ENCODE results near the gene KRTAP21-3. TPM values are rescaled to one million over a fixed set of nuclear protein-coding genes. Genes with fewer than 3 reads are reported as not detected.

Gene KRTAP21-3
- total RNA-seq, 1 experiment from 2014 or later: not detected

GRCh38 chr21:30747159-30747558 is 28.6 kb upstream of the KRTAP21-3 start, which contains the start of gene KRTAP21-2:
Gene KRTAP21-2, minus strand, starts transcription at chr21:30747259. Its CDS starts 57 bp downstream, at chr21:30747202.
- ChIA-PET POLR2A (no interaction called here), RAD21 (ENCODE audit: low non-redundant PET in 1 of 2, low total read pairs in 2 of 2, uncharacterized antibody in 2 of 2, unreplicated experiment in 2 of 2) (no interaction called here), CTCF (no interaction called here)
- Histone ChIP-seq H3K9me2 (ENCODE audit: insufficient read depth) (no peaks in the 10 kb centered on the region), H3K4me1 (ENCODE audit: control insufficient read depth in 1 of 2, insufficient read depth in 2 of 2, low read length in 2 of 2) (no peaks in the 10 kb centered on the region), H3K27me3 (ENCODE audit: insufficient read depth, low read length) (no peaks in the 10 kb centered on the region), H2AFZ (ENCODE audit: low read depth, low read length, poor library complexity, severe bottlenecking) (no peak within 1 kb of the TSS), H3K9ac (ENCODE audit: low read length) (no peak within 1 kb of the TSS), H3K9me3 (ENCODE audit: control insufficient read depth in 1 of 2, insufficient read depth in 1 of 2, low read depth in 1 of 2, low read length in 2 of 2) (peaks cover 9 to 32% of the 10 kb centered on the region in 2 experiments; a peak in 2 of 4 replicates), H3K36me3 (ENCODE audit: control insufficient read depth in 1 of 2, insufficient read depth in 2 of 2, low read length in 2 of 2) (no peaks in the 10 kb centered on the region), H3K4me2 (ENCODE audit: low read length) (no peak within 1 kb of the TSS), H3K79me2 (ENCODE audit: insufficient read depth, low read length) (no peaks in the 10 kb centered on the region), H4K20me1 (ENCODE audit: insufficient read depth) (no peaks in the 10 kb centered on the region), H3K4me3 (replicated peaks in 1 of 2; ENCODE audit: low read depth in 1 of 2, low read length in 2 of 2) (no peak within 1 kb of the TSS), H3K27ac (ENCODE audit: low read depth, low read length) (no peak within 1 kb of the TSS)
- no TSS peak for BruUV-seq (replicated peaks)
- TF ChIP-seq EZH2phosphoT487 (IDR thresholded peaks at IDR 0.05; ENCODE audit: borderline replicate concordance): no peak
- intact Hi-C loops (cut with micrococcal nuclease): no loop called here
- no peak for ATAC-seq
- DNase-seq (ENCODE audit: low read depth, low spot score): no peak

DNA sequence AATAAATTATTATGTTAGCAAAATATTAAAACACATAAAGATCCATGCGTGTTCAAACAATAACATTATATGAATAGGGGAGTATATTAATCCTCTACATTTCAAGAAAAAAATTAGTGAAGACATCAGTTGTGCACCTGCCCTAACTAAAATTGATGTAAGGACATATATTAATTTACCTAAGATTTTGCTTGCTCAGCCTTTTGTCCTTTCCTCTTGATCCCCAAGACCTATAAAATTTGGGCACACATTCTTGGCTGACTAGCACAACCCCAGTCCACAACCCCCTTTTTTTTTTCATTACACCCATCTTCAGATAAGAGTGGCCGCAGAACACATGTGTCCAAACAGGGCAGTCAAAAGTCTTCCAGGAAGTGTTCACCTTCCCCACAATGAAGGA is 21.9 kb upstream of the KRTAP21-3 start:
- Histone ChIP-seq H3K9me2 (ENCODE audit: insufficient read depth) (no peaks in the 10 kb centered on the region), H3K9ac (ENCODE audit: low read length) (no peak overlapping the region), H3K27me3 (ENCODE audit: insufficient read depth, low read length) (no peaks in the 10 kb centered on the region), H3K36me3 (ENCODE audit: control insufficient read depth in 1 of 2, insufficient read depth in 2 of 2, low read length in 2 of 2) (no peaks in the 10 kb centered on the region), H3K4me2 (ENCODE audit: low read length) (no peak overlapping the region), H3K27ac (ENCODE audit: low read depth, low read length) (no peak overlapping the region), H4K20me1 (ENCODE audit: insufficient read depth) (no peaks in the 10 kb centered on the region), H2AFZ (ENCODE audit: low read depth, low read length, poor library complexity, severe bottlenecking) (no peak overlapping the region), H3K79me2 (ENCODE audit: insufficient read depth, low read length) (no peaks in the 10 kb centered on the region), H3K4me1 (ENCODE audit: control insufficient read depth in 1 of 2, insufficient read depth in 2 of 2, low read length in 2 of 2) (no peaks in the 10 kb centered on the region), H3K4me3 (replicated peaks in 1 of 2; ENCODE audit: low read depth in 1 of 2, low read length in 2 of 2) (no peak overlapping the region), H3K9me3 (ENCODE audit: control insufficient read depth in 1 of 2, insufficient read depth in 1 of 2, low read depth in 1 of 2, low read length in 2 of 2) (peaks cover 12% of the 10 kb centered on the region in 2 experiments; a peak in 2 of 4 replicates)
- DNase-seq (ENCODE audit: low read depth, low spot score): no peak
- no peak for ATAC-seq
- ChIA-PET POLR2A (no interaction called here), RAD21 (ENCODE audit: low non-redundant PET in 1 of 2, low total read pairs in 2 of 2, uncharacterized antibody in 2 of 2, unreplicated experiment in 2 of 2) (no interaction called here), CTCF (no interaction called here)
- TF ChIP-seq ZFX (IDR thresholded peaks at IDR 0.05) (no peak), CEBPB (IDR thresholded peaks at IDR 0.05; ENCODE audit: low read depth) (no peak), CBX3 (IDR thresholded peaks at IDR 0.05; ENCODE audit: low read depth) (no peak)
- no TSS peak for BruUV-seq (replicated peaks)
- intact Hi-C loops (cut with micrococcal nuclease): no loop called here

DNA sequence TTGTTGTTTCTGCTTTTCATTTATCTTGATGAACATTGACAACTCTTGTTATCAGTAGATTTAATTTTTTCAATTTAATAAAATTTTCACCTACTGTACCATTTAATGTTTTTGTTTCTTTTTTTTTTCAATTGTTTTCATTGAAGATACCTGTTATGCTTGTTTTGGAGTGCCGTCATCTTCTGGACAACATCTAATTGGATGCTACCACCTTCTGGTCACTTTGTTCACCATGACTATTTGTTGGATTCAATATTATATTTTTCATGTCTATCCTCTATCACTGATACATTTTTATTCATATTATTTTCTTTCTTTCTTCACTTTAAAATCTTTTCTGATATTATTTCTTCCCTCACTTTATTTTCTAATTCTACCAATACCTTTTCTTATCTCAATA is 14.4 kb upstream of the KRTAP21-3 start:
- Histone ChIP-seq H3K9me3 (ENCODE audit: control insufficient read depth in 1 of 2, insufficient read depth in 1 of 2, low read depth in 1 of 2, low read length in 2 of 2) (peaks cover 0 to 18% of the 10 kb centered on the region in 2 experiments; a peak in 3 of 4 replicates), H3K79me2 (ENCODE audit: insufficient read depth, low read length) (no peaks in the 10 kb centered on the region), H3K4me1 (ENCODE audit: control insufficient read depth in 1 of 2, insufficient read depth in 2 of 2, low read length in 2 of 2) (no peaks in the 10 kb centered on the region), H3K27me3 (ENCODE audit: insufficient read depth, low read length) (no peaks in the 10 kb centered on the region), H3K4me2 (ENCODE audit: low read length) (no peak overlapping the region), H3K36me3 (ENCODE audit: control insufficient read depth in 1 of 2, insufficient read depth in 2 of 2, low read length in 2 of 2) (no peaks in the 10 kb centered on the region), H4K20me1 (ENCODE audit: insufficient read depth) (no peaks in the 10 kb centered on the region), H3K4me3 (replicated peaks in 1 of 2; ENCODE audit: low read depth in 1 of 2, low read length in 2 of 2) (no peak overlapping the region), H2AFZ (ENCODE audit: low read depth, low read length, poor library complexity, severe bottlenecking) (no peak overlapping the region), H3K9me2 (ENCODE audit: insufficient read depth) (no peaks in the 10 kb centered on the region), H3K27ac (ENCODE audit: low read depth, low read length) (no peak overlapping the region), H3K9ac (ENCODE audit: low read length) (no peak overlapping the region)
- ChIA-PET POLR2A (no interaction called here), CTCF (no interaction called here), RAD21 (ENCODE audit: low non-redundant PET in 1 of 2, low total read pairs in 2 of 2, uncharacterized antibody in 2 of 2, unreplicated experiment in 2 of 2) (no interaction called here)
- BruUV-seq (replicated peaks): no TSS peak
- DNase-seq (ENCODE audit: low read depth, low spot score): no peak
- no peak for ATAC-seq
- intact Hi-C loops (cut with micrococcal nuclease): no loop called here
- TF ChIP-seq POLR2AphosphoS5 (IDR thresholded peaks at IDR 0.05; ENCODE audit: low read depth, low read length): no peak
- TF ChIP-seq, protein P1, sequence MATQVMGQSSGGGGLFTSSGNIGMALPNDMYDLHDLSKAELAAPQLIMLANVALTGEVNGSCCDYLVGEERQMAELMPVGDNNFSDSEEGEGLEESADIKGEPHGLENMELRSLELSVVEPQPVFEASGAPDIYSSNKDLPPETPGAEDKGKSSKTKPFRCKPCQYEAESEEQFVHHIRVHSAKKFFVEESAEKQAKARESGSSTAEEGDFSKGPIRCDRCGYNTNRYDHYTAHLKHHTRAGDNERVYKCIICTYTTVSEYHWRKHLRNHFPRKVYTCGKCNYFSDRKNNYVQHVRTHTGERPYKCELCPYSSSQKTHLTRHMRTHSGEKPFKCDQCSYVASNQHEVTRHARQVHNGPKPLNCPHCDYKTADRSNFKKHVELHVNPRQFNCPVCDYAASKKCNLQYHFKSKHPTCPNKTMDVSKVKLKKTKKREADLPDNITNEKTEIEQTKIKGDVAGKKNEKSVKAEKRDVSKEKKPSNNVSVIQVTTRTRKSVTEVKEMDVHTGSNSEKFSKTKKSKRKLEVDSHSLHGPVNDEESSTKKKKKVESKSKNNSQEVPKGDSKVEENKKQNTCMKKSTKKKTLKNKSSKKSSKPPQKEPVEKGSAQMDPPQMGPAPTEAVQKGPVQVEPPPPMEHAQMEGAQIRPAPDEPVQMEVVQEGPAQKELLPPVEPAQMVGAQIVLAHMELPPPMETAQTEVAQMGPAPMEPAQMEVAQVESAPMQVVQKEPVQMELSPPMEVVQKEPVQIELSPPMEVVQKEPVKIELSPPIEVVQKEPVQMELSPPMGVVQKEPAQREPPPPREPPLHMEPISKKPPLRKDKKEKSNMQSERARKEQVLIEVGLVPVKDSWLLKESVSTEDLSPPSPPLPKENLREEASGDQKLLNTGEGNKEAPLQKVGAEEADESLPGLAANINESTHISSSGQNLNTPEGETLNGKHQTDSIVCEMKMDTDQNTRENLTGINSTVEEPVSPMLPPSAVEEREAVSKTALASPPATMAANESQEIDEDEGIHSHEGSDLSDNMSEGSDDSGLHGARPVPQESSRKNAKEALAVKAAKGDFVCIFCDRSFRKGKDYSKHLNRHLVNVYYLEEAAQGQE (IDR thresholded peaks at IDR 0.05; ENCODE audit: low read depth): no peak
- TF ChIP-seq TCF7L2 (IDR thresholded peaks at IDR 0.05; ENCODE audit: borderline replicate concordance, extremely low read depth, insufficient read depth, insufficient read length): no peak
- TF ChIP-seq ELF1 (IDR thresholded peaks at IDR 0.05; ENCODE audit: borderline replicate concordance, low read depth): no peak
- TF ChIP-seq YY1 (IDR thresholded peaks at IDR 0.05; ENCODE audit: extremely low read depth, insufficient replicate concordance, low read depth, low read length): no peak
- TF ChIP-seq EZH2phosphoT487 (IDR thresholded peaks at IDR 0.05; ENCODE audit: borderline replicate concordance): no peak
- no peak for TF ChIP-seq JUND (IDR thresholded peaks at IDR 0.05)
- no peak for TF ChIP-seq ZNF274 (IDR thresholded peaks at IDR 0.05; ENCODE audit: low read depth, low read length)
- TF ChIP-seq POLR2A (IDR thresholded peaks at IDR 0.05; ENCODE audit: borderline replicate concordance, extremely low read depth, insufficient read depth, insufficient read length): no peak
- TF ChIP-seq EGR1 (IDR thresholded peaks at IDR 0.05; ENCODE audit: low read depth): no peak

Data from HCT116 (cell line).